NOMO-1 treated with dmso at 0.1 percent for 144 hours (cell line): ENCODE results near the gene SHMT2.

Experiments used
- DNase-seq: peaks from one replicate; lab custom pipeline; 2025; ENCODE audit not compliant: unreplicated experiment; lab: John Stamatoyannopoulos, UW

SHMT2 gene

DNA sequence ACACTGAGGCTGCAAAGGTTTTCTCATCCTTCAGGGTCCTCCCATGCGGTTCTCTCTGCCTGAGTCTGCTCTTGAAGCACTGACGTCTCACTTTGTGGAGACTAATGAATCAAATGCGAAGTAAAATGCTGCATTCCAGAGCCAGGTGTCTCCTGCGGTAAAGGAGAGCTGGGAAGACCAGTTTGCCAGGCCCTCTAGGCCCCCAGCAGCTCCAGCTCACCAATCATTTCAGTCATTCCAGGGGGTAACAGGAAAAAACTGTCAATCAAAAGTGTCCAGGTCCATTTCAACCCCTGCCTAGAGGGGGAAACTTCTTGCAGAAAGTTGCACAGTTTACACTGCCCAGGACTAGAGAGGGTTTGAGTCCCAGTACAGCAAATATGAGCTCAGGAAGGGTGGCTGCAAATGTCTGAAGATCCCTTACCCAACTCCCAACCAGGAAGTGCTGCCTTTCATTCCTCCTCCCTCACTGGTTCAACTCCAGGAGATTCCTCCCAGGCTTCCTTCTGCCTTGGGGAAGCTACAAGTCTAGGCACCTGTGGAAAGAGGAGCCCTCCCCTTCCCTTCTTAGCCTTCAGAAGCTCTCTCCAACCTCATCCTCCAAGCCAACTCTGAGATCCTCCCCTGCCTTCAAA, 15.6 kb upstream of the SHMT2 start:
- DNase-seq, result no peak

GRCh38 chr12:57214398-57214781, 15.1 kb upstream of the SHMT2 start:
- peak; percentile 50 for DNase-seq

GRCh38 chr12:57215065-57215464, 14.4 kb upstream of the SHMT2 start:
- no peak for DNase-seq

DNA sequence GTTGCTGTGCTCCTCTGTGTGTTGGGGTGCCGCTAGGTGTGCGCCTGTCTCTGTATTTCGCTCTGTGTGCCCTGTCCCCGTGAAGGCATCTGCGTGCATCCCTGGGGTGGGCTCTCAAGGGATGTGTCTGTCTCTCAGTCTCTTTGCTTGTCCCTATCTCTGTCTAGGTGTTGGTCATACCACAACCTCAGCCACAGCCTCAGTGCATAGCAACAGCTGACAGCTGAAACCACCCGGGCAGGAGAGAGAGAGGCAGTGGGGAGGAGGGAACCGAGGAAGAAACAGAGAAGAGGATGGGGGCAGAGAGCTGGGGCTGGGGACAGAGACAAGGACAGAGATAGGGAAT, 13.9 kb upstream of the SHMT2 start:
- no peak for DNase-seq

GRCh38 chr12:57216014-57216911, 13.2 kb upstream of the SHMT2 start, which contains the start of gene NXPH4:
NXPH4 (plus strand) TSS chr12:57216794; CDS start chr12:57216970, 176 bp downstream.
- no peak for DNase-seq

DNA sequence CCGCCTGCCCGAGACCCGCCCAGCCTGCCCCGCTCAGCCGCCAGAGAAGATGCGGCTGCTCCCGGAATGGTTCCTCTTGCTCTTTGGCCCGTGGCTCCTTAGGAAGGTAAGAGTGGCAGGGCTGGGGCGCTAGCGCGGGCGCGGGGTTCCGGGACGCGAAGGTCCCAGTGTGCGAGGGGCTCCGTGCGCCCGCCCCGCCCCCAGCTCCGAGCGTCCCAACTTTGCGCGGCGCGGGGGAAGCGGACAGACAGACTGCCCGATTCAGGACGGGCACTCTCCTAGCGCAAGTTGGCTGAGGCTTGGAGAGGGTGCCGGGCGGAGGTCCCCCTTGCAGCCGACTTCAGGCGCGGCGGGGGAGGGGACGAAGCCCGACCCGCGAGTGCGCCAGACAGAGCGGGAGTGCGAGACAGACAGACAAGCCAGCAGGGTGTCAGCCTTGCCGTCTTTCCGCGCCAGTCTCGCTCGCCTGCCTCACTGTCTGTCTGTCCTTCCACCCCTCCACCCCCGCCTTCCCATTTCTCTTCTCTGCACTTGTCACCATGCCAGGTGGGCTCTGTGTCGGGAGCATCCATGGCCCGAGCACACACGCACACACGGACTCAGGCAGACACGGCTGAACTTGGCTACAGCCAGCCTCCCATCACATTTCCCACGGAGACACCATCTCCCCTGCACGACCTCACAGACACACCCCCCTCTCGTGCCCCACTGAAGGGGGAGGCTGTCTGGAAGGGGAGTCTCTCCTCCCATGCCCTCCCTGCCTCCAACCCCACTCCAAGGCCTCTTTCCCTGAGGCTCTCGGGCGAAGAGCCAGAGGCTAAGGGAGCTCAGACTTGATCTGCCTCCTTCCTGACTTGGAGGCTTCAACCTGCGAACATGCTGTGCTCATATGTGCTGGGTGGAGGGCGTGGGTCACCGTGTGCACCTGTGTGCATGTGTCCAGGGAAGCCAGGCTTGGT, 12.3 kb upstream of the SHMT2 start:
- DNase-seq, result no peak

DNA sequence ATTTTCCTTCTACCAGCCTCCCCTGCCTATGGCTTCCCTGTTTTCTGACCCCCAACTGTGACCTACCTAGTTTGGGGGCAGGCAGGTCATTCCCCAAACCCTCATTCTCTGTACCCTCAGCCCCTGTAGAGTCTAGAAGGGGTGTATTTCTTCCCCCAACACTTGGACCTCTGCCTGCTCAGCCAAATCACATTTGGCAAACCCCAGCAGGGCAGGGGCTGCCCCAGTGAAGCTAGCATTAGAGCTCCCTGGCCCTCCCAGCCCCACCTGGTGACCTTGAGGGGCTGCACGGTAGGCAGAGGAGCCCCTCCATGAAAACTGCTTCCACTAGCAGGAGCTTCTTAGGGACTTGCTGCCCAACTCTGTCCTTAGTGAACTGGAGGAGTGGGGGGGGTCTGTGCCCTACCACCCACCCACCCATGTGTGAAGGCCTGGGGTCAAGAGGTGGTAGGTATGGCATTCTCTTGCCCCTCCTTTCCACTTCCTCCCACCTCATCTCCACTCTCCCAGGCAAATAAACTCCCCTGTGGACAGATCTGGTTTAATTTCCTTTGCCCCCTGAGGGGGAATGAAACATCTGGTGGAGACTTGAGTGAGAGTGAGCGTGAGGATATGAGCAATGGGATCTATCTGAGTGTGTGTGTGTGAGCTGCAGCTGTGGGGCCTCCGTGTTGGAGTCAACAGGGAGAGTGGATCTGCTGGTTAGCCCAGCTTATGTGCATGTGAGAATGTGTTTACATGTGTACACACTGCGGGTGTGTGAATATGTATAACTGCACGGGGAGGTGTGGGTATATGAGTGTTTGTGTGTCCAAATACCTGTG, 11.3 kb upstream of the SHMT2 start:
- no peak for DNase-seq

DNA sequence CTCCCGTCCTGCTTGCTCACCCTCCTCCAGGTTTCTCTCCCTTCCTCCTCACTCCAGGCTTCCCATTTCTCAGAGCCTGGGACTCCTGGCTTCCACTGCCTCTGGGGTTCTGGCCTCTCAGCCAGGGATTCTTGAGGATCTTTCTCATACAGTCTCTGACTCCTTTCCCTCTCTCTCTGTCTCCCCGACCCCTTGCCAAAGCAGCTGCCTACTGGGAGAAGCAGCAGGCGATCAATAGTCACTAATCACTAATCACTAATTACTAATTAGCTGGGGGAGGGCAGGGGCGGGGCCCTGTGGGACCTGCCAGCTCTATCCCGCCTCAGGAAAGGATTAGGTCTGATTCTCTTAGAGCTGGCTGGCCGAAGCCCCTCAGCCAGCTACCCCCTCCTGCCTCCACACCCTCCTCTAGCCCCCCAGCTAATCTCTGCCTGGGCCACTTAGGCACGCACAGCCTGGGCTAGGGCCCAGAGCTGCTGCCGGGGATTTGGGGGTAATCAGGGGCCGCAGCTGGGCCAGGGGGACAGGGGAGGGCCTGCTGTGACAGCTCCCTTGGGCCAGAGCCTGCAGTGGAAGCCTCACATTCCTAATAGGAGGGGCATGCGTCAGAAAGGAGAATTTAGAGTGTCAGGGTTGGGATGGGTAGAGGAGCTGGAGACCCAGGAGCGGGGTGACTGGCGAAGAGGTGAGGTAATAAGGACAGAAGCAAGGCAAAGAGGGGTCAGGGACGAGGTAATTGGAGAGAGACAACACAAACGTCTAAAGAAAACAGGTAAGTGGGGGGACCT, 10.1 kb upstream of the SHMT2 start:
- no peak for DNase-seq

DNA sequence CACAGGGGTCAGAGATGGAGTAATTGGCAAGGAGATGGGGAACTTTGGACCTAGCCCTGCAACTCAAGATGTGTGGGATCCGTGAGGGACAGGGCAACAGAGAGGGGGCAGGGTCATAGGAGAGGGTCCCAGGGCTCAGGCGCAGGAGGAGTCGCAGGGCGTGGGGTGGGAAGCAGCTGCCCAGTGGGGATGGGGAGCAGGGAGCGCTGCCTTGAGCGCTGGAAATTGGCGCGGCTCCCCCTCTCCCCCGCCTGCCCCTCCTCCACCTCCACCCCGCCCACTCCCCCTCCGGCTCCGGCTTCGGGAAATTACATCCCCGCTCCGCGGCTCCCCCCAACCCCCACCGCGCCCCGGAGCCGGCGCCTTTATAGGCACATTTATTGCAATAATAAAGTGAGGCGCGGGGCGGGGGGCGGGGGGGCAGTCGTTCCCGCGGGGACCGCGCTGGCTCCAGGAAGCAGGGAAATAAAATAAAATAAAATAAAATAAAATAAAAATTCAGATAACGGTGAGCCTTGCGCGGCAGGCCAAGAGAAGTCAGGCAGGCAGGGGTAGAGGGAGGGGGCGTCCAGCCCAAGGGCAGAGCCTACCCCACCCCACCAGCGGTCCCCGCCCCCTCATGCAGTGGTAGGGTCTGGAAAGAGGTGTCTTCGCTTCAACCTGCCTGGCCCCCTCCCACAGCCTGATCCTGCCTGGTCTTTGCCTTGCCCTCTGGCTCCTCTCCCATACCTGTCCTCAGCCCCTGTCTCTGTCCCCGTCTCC, 9.3 kb upstream of the SHMT2 start:
- DNase-seq, result no peak

DNA sequence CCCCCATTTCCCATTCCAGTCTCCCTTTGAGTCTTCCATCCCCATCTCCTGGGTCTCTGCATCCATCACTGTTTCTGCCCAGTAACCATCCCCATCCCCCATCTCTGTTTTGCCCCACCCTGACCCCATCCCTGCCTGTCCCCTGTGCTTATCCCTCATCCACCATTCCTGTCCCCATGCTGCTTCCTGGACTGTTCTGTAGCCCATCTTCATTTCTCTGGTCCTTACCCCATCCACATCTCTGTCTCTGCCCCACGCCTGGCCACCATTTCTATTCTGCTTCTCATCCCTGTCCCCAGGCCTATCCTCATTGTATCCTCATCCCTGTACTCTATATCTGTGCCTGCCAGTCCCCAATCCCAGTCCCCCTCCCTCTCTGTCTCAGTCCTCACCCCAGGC, 8.7 kb upstream of the SHMT2 start:
- DNase-seq, result no peak

GRCh38 chr12:57221169-57221917, 8.2 kb upstream of the SHMT2 start:
- DNase-seq, result no peak

- DNase-seq, result no peak
Observed at GRCh38 chr12:57222286-57223190, 7.0 kb upstream of the SHMT2 start.

- DNase-seq, result no peak
Observed at GRCh38 chr12:57223191-57224165, 6.0 kb upstream of the SHMT2 start.

DNA sequence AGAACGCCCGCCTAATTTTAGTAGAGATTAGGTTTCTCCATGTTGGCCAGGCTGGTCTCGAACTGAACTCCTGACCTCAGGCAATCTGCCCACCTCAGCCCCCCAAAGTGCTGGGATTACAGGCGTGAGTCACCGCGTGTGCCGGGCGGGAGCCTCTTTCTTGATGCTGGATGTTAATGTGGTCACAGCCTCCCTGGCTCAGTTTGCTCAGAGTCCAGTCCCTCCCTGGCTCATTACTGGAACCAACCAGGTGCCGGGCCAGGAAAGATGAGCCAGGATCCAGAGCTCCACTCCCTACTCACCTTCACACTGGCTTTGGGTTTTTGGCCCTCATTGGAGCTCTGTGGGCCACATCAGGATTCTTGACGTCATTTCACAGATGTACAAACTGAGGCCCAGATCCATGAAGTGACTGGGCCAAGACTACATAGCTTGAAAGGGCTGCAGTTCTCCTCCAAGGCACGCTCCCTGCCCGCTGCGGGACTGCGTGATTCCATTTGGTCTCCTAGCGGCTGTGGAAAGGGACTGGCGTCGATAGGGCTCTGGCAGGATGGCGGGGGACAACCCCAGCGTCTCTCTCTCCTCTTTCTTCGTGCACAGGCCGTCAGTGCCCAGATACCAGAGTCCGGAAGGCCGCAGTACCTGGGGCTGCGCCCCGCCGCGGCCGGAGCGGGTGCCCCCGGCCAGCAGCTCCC, 5.1 kb upstream of the SHMT2 start:
- no peak for DNase-seq

DNA sequence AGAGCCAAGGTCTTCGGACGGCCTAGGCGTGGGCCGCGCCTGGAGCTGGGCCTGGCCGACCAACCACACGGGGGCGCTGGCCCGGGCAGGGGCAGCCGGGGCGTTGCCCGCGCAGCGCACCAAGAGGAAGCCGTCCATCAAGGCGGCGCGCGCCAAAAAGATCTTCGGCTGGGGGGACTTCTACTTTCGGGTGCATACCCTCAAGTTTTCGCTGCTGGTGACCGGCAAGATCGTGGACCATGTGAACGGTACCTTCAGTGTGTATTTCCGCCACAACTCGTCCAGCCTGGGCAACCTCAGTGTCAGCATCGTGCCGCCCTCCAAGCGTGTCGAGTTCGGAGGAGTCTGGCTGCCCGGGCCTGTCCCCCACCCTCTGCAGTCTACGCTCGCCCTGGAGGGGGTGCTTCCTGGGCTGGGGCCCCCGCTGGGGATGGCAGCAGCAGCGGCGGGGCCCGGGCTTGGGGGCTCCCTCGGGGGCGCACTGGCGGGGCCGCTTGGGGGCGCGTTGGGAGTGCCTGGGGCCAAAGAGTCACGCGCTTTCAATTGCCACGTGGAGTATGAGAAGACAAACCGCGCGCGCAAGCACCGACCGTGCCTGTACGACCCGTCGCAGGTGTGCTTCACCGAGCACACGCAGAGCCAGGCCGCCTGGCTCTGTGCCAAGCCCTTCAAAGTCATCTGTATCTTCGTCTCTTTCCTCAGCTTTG, 4.4 kb upstream of the SHMT2 start:
- DNase-seq, result peak; percentile 47
